T47D (cell line): ENCODE results near the gene RASSF4.
A peak's percentile ranks its signal among the peaks of the same experiment; 100 is the strongest.

Experiments
- DNase-seq, 2 experiments: peaks; one replicate each; pipeline versions ENCODE4 v3.0.0 to v3.0.0-alpha.2; 2011 to 2012; ENCODE audit warnings: low read depth in 1 of 2, low spot score in 1 of 2
- JUND ChIP-seq: IDR thresholded peaks from 2 replicates; pipeline ENCODE4 v1.6.1; 2012; ENCODE audit warnings: low read depth
- in situ Hi-C: cut with HindIII; loops from 2 replicates; pipeline ENCODE4 v1.10.0; 2016; ENCODE audit warnings: low sequenced_read_pairs, low pct_unique_long_range_greater_than_20kb

RASSF4 gene

DNA sequence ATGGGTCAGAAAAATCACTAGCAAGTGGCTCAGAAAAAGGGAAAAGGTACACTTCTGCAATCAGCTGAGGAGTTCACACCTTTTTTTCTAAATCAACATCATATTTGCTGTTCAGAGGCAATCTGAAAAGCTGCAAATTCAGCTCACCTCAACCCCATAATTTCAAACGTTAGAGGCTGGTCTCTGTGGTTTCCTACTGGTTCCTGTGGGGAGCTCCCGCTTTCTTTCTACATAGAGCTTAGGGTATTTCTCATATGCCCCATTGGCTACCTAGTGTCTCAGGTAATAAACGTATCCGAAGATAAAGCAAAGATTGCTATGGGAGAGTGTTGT lies 35.9 kb downstream of the RASSF4 start:
- TF ChIP-seq JUND, result no peak
- in situ Hi-C loops, result no loop called here
- no peak for DNase-seq

GRCh38 chr10:44995914-44996669 lies 36.5 kb downstream of the RASSF4 start:
- in situ Hi-C loops, result no loop called here
- TF ChIP-seq JUND, result no peak
- DNase-seq, result peak in 1 of 2 experiments; percentile 71

DNA sequence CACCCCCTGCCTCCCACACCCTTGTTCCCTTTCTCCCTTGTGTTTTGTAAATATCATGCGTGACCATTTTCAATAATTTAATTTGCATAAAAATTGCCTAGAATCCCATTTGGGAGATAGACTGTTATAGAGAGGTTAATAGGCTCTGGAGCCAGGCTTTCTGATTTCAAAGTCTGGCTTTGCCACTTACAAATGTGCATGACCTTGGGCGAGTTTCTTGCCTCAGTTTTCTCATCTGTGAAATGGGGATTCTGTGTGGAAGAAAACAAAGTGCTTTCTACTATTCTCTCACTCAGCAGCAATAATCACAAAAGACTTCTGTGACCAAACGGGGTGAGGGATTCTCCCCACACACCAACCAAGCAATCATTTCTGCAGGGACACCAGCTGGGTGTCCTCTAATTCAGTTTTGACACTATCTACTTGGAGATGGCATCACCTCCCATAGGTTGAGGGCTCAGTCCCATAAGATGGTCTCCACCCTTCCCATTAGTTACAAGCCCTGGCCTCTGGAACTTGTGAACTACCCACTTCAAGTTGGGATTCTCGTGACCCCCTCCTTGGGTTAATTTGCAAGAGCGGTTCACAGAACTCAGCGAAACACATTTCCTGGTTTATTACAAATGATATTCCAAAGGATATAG lies 37.6 kb downstream of the RASSF4 start:
- TF ChIP-seq JUND, result no peak
- DNase-seq, result no peak
- in situ Hi-C loops, result no loop called here

DNA sequence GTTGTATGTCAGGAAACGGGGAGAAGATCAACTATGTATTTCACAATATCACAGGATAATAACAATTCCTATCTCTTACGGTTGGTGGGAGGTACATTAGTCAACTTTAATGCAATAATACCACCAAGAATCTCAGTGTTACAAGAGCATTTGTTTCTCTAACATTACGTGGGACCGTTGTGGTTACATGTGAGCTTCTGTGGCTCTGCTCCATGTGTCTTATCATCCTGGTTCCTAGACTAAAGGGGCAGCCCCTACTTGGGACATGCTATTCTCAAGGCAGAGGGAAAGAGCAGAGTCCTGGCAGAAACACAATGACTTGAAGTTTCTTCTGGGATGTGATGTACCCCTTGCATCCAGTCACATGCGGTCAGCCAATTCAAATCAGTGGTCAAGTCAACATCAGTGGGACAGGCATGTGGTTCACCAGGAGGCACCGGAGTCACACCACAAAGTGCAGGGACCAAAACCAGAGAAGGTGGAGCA lies 38.6 kb downstream of the RASSF4 start:
- in situ Hi-C loops, result no loop called here
- DNase-seq, result no peak

GRCh38 chr10:45000138-45000751 lies 40.6 kb downstream of the RASSF4 start:
- no peak for DNase-seq
- in situ Hi-C loops, result no loop called here
- TF ChIP-seq JUND, result no peak

More for the DNA sequence above, 38.6 kb downstream of the RASSF4 start:
- TF ChIP-seq JUND, result no peak

GRCh38 chr10:45000752-45001380 lies 41.3 kb downstream of the RASSF4 start, which contains the start of gene ZNF22:
ZNF22 (plus strand) TSS chr10:45000923; CDS start chr10:45003369, 2,446 bp downstream.
- TF ChIP-seq JUND, result no peak
- in situ Hi-C loops, result no loop called here
- peak in 1 of 2 experiments; percentile 26 for DNase-seq

DNA sequence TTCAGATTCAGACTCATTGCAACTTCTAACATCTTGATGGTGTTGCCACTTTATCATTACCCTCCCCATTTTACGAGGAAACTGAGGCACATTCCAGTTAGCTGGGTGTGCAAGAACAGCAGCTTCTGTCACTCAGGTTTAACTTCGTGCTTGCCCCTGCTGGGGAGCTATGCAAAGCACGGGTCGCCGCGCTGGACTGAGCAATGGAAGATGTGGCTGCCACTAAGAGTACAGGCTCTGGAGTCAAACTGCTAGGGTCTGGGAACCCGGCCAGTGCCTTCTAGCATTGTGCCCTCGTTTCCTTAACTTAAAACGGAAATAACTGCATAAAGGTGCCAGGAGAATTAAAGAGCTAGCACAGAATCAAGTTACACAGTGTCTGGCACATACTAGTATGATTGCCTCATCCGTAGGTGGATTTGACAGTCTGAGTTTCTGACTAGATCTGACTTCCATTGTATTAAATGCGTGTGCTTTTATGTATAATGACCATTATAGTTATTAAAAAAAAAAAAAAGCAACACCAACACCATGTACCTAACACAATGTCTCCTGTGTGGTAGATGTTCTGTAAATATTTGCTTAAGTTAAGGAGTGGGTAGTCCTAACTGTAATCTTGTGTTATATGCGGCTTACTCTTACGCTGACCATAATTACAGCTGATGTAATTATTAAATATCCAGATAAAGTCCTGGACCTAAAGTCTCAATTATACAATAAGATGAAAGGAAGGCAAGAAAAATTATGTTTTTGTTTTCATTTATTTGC lies 42.0 kb downstream of the RASSF4 start:
- no peak for TF ChIP-seq JUND
- DNase-seq, result peak; percentile 65 to 84
- in situ Hi-C loops, result no loop called here

DNA sequence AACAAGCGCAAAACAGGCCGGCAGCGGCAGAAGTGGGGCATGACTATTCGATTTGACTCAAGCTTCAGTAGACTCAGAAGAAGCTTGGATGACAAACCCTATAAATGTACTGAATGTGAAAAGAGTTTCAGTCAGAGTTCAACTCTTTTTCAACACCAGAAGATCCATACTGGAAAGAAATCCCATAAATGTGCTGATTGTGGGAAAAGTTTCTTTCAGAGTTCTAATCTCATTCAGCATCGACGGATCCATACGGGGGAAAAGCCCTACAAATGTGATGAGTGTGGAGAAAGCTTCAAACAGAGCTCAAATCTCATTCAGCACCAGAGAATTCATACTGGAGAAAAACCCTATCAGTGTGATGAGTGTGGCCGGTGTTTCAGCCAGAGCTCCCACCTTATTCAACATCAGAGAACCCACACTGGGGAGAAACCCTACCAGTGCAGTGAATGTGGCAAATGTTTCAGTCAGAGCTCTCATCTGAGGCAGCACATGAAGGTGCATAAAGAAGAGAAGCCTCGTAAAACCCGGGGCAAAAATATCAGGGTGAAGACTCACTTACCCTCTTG lies 43.9 kb downstream of the RASSF4 start:
- DNase-seq, result no peak
- in situ Hi-C loops, result no loop called here
- no peak for TF ChIP-seq JUND

DNA sequence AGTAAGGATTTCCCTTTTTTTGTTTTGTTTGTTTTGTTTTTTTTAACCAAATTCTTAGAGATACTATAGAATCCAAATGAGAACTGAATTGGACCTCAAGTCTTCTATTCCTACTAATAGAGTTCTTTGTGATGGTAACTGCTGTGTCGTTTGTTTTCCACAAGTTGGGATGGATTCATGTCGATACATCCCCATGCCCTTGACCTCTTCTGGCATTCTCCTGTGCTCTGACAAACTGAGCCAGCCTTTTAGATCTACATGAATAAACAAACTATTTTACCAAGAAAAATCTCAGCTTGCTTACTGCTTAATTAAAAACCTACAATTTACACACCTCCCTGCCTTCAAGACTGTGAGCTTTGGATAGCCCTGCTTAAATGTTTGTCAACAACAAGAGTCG lies 45.1 kb downstream of the RASSF4 start:
- in situ Hi-C loops, result no loop called here
- TF ChIP-seq JUND, result no peak
- no peak for DNase-seq

DNA sequence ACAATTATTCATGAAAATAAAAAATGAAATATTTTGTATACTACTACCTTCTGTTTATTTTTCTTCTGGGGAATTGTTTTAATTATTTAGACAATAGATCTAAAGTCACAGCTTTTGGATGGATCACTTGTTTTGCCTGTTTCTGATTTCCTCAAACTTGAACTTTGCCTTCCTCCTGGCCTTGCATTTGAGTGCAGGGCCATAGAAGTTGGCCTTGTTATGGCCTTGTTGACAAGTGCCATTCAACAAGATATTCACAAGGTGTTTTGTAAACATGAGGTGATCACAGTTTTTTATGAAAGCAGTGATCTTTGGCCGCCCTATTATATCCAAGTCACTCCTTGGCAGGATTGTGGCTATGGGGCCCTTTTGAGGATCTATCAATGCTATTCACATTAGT lies 45.7 kb downstream of the RASSF4 start:
- in situ Hi-C loops, result no loop called here
- DNase-seq, result no peak
- TF ChIP-seq JUND, result no peak

DNA sequence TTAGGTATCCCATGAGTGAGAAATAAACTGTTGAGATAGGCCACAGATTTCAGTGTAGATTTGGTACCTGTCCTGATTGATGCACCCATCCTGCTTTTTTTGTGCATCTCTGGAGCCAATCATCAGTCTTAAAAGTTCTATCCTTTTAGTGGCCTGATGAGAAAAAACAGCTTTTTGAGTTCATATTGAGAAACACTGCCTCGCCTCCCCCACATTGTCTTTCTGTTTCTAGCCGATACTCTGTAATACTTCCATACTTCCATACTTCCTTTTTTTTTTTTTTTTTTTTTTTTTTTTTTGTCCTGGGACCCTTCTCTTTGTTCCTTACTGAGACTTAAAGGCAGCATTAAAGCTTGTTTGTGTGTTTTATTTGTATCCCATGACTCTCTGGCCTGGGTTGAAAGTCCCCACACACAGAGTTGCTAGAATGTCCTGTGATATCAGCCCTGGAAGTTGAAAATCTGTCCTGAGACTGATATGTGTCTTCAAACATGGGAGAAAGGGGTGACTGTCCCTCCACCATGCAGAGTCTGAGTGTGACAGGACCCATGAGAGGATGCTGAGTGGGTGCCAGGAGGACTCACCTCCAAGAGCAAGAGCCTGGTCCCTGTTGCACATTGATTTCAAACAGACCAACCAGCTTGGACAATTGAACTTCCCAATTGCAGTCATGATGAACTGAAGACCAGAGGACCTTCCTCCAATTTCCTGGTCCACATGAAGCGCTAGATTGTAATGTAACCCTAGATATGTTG lies 46.9 kb downstream of the RASSF4 start:
- DNase-seq, result no peak
- TF ChIP-seq JUND, result no peak
- in situ Hi-C loops, result no loop called here
